D721Med (cell line): ENCODE results near the gene PCDH9.

Source experiments
- DNase-seq: peaks from one replicate; pipeline ENCODE4 v3.0.0; 2011; ENCODE audit warnings: low spot score; ENCODE audit not compliant: insufficient read length
- FAIRE-seq: peaks from 2 replicates; lab custom pipeline; 2011; peaks lifted over from hg19 to GRCh38; lab: Jason Lieb, UNC
- CTCF ChIP-seq: IDR thresholded peaks from 2 replicates; pipeline ENCODE4 v1.5.1; 2012; ENCODE audit warnings: mild to moderate bottlenecking, control low read depth; ENCODE audit not compliant: insufficient read depth; ENCODE audit errors: missing control alignments

PCDH9 gene

GRCh38 chr13:66489172-66489571, 741.0 kb downstream of the PCDH9 start:
- DNase-seq: no peak
- no peak for FAIRE-seq
- TF ChIP-seq CTCF: no peak

GRCh38 chr13:66483712-66484111, 746.4 kb downstream of the PCDH9 start:
- DNase-seq (no peak), FAIRE-seq (no peak)
- no peak for TF ChIP-seq CTCF

- no peak for DNase-seq
- FAIRE-seq: no peak
Measured at GRCh38 chr13:66482836-66483235, 747.3 kb downstream of the PCDH9 start.

GRCh38 chr13:66477816-66478215, 752.3 kb downstream of the PCDH9 start:
- FAIRE-seq: no peak
- no peak for DNase-seq
- TF ChIP-seq CTCF: no peak

More at GRCh38 chr13:66482836-66483235, 747.3 kb downstream of the PCDH9 start:
- TF ChIP-seq CTCF: no peak

- no peak for DNase-seq
- FAIRE-seq: no peak
- TF ChIP-seq CTCF: no peak
Measured at GRCh38 chr13:66475061-66475460, 755.1 kb downstream of the PCDH9 start.

- DNase-seq: no peak
- FAIRE-seq: no peak
Measured at GRCh38 chr13:66469745-66470144, 760.4 kb downstream of the PCDH9 start.

More at GRCh38 chr13:66469745-66470144, 760.4 kb downstream of the PCDH9 start:
- no peak for TF ChIP-seq CTCF
